Measurements from ENCODE around the gene HDAC4.

GRCh38 chr2:239173301-239173700, 227.5 kb downstream of the HDAC4 start:
- TF ChIP-seq CTCF (IDR thresholded peaks at IDR 0.05; ENCODE audit: low read length) = no peak
- no peak for TF ChIP-seq EZH2 (IDR thresholded peaks at IDR 0.05; ENCODE audit: borderline replicate concordance, low read length)
